ENCODE measurements around the gene PKLR. TPM values are rescaled to one million over a fixed set of nuclear protein-coding genes. Genes with fewer than 3 reads are reported as not detected.

The PKLR gene
- total and polyA plus RNA-seq, 2 of the 8 experiments (the other 6 are each of a cell fraction or from before 2014, with no cell fraction given), result 2.3 to 7.5 TPM

DNA sequence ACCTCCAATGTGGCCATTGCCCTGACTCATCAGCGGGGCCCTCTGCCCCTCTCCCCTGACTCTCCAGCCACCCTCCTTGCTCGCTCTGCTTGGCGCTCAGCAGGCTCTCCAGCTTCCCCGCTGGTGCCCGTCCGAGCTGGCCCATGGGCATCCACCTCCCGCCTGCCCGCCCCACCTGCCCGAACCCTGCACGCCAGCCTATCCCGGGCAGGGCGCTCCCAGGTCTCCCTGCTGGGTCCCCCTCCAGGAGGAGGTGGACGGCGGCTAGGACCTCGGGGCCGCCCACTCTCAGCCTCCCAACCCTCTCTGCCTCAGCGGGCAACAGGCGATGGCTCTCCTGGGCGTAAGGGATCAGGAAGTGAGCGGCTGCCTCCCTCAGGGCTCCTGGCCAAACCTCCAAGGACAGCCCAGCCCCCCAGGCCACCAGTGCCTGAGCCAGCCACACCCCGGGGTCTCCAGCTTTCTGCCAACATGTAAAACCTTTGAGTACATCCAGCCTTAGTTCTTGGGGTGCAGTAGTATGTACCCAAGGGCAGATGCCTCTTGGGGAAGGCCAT is 13.2 kb downstream of the PKLR start (continued):
- TF ChIP-seq, protein P1, sequence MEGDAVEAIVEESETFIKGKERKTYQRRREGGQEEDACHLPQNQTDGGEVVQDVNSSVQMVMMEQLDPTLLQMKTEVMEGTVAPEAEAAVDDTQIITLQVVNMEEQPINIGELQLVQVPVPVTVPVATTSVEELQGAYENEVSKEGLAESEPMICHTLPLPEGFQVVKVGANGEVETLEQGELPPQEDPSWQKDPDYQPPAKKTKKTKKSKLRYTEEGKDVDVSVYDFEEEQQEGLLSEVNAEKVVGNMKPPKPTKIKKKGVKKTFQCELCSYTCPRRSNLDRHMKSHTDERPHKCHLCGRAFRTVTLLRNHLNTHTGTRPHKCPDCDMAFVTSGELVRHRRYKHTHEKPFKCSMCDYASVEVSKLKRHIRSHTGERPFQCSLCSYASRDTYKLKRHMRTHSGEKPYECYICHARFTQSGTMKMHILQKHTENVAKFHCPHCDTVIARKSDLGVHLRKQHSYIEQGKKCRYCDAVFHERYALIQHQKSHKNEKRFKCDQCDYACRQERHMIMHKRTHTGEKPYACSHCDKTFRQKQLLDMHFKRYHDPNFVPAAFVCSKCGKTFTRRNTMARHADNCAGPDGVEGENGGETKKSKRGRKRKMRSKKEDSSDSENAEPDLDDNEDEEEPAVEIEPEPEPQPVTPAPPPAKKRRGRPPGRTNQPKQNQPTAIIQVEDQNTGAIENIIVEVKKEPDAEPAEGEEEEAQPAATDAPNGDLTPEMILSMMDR (IDR thresholded peaks at IDR 0.05; ENCODE audit: control extremely low read depth in 1 of 3, insufficient read depth in 1 of 3, low read depth in 1 of 3, low read length in 3 of 3), result no peak
- TF ChIP-seq CREB1 (IDR thresholded peaks at IDR 0.05) (no peak), SIN3A (conservative IDR thresholded peaks at IDR 0.05 in 1 of 2, IDR thresholded peaks at IDR 0.05 in 1 of 2; ENCODE audit: low read depth in 1 of 2, low read length in 2 of 2) (no peak), RNF2 (IDR thresholded peaks at IDR 0.05; ENCODE audit: borderline replicate concordance, low read depth, low read length, missing control alignments, poor library complexity, severe bottlenecking) (no peak)
- TF ChIP-seq, protein P2, sequence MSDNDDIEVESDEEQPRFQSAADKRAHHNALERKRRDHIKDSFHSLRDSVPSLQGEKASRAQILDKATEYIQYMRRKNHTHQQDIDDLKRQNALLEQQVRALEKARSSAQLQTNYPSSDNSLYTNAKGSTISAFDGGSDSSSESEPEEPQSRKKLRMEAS (IDR thresholded peaks at IDR 0.05), result no peak

All from H1 (cell line).